Measurements from ENCODE around the gene MECR. TPM values are rescaled to one million over a fixed set of nuclear protein-coding genes. Genes with fewer than 3 reads are reported as not detected.

Gene MECR
- total RNA-seq, 1 experiment from 2014 or later, result 19.5 TPM

DNA sequence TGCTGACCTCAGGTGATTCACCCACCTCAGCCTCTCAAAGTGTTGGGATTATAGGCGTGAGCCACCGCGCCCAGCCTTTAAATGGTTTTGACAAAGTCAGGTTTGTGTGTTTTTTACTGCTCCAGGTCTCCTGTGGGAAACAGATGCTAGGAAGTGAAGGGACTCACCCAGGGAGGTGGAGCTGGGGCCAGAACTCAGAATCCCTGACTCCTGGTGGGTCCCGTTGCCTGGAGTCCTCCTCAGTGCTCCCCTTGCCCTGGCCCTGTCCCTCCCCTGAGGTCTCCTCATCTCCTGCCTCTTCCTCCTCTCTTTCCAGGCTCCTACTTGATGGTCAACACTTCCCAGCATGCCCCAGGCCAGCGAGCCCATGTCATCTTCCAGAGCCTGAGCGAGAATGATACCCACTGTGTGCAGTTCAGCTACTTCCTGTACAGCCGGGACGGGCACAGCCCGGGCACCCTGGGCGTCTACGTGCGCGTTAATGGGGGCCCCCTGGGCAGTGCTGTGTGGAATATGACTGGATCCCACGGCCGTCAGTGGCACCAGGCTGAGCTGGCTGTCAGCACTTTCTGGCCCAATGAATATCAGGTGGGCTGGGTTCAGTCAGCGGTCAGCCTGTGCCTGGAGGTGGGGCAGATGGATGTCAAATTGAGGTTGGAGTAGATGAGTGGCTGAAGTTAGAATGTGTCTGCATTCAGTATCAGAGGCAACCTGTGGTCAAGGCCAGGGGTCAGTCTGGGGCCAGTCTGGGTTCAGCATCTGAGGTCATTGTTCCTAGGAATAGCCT is 27.6 kb upstream of the MECR start:
- in situ Hi-C loops (cut with HindIII; ENCODE audit: low pct_unique_long_range_greater_than_20kb, low sequenced_read_pairs), result no loop called here
- DNase-seq (ENCODE audit: low read depth, low spot score), result no peak

DNA sequence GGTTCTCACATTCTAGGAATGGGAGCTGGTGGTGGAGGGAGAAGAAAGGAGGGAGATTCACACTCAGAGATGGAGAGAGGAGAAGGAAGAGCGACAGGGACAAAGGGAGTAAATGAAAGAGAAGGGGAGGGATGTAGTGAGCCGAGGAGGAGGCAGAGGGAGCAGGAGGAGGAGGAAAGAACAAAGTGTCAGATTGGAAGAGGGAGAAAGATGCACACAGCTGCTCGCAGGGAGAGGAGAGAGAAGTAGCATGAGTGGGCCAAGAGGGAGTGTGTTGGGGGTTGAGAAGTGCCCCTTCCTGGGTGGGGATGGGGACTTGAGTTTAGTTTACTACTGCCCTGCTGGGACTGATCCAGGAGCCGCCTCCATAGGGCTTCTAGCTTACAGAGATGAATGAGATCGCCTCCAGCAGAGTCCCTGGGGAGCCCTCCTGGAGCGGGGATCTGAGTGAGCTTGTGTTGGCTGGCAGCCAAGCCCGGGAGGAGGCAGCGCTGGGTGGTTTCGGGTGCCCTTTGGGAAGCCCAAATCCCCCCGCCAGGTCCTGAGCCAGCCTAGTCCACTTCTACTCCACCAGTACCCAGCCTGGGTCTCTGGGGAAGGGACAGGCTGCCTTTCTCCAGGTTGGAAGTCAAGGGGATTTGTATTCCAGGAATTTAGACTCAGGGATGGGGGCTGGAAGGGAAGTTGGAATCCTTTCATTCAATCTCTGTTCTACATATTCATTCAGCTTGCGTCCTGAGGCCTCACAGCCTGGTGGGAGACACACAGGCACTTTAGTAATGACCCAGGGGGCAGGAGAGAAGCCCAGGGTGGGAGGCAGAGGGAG is 26.5 kb upstream of the MECR start:
- DNase-seq (ENCODE audit: low read depth, low spot score), result peak; percentile 40
- in situ Hi-C loops (cut with HindIII; ENCODE audit: low pct_unique_long_range_greater_than_20kb, low sequenced_read_pairs), result no loop called here

DNA sequence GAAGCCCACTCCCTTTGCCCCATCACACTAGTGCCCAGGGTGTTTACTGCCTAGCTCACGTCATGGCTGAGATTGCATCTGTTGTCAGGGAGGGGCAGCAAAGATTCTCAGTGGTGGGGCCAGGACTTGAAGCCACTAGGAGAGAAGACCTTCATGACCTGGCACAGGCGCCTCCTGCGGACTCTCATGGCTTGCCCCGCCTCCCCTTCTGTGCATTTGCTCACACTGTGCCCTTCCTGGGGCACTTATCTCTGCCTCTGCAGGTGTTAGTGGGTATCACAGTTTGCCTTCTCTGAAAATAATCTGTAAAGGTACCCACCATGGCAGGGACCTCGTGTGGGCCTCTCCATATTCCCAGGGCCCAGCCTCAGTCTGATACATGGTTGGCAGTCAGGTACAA is 25.7 kb upstream of the MECR start:
- no peak for DNase-seq (ENCODE audit: low read depth, low spot score)
- in situ Hi-C loops (cut with HindIII; ENCODE audit: low pct_unique_long_range_greater_than_20kb, low sequenced_read_pairs), result no loop called here

DNA sequence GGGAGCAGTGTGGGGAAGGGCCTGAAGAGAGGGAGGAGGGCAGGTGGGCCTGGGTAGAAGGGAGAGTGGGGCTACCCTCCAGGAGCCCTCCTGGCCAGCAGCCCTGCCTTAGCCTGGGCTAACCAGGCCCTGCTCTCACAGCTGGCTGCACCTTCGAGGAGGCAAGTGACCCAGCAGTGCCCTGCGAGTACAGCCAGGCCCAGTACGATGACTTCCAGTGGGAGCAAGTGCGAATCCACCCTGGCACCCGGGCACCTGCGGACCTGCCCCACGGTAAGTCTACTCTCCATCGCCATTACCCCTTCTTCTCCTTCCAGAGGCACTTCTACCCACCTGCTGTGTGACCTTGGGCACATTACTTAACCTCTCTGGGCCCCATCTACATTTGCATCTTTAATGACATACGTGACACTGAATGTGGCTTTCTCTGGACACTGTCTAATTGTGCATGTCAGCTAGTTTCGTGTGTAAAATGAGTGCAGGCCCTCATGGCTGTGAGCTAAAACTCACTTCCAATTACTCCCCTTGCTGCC is 24.5 kb upstream of the MECR start:
- DNase-seq (ENCODE audit: low read depth, low spot score), result no peak
- in situ Hi-C loops (cut with HindIII; ENCODE audit: low pct_unique_long_range_greater_than_20kb, low sequenced_read_pairs), result no loop called here

DNA sequence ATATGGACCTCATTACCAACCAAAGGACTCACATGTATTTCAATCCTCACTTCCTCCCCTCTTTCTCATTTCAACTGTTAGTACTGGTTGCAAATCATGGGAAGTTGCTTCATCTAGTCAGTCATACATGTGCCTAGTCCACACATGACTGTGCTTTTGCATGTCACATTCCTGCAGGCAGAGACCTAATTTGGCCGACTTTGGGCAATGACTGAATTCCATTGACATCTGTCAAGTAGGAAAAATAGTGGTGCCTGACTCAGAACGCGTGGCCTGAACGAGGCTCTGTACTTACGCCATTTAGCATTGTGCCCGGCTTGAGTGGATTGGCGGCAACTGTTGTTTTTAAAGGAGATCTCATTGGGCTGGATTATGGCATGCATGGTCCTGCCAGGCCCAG is 23.6 kb upstream of the MECR start:
- DNase-seq (ENCODE audit: low read depth, low spot score), result no peak
- in situ Hi-C loops (cut with HindIII; ENCODE audit: low pct_unique_long_range_greater_than_20kb, low sequenced_read_pairs), result no loop called here

DNA sequence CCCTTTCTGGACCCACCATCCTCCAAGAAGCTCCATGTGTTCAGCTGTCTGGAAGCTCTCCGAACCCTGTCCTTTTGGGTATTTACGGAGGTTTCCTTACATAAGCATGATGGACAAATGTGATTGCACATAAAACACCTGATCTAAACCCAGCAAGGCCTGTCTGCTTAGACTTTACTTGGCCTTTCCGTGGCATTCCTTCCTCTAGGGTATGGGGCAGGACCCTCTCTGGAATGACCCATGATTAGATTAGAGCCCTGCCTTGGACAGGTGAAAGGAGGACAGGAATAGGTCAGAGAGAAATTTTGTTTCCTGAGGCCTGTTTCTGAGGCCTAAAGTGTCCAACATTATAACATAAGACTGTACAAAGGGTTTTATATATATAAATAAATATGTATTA is 22.4 kb upstream of the MECR start:
- DNase-seq (ENCODE audit: low read depth, low spot score), result no peak
- in situ Hi-C loops (cut with HindIII; ENCODE audit: low pct_unique_long_range_greater_than_20kb, low sequenced_read_pairs), result no loop called here

DNA sequence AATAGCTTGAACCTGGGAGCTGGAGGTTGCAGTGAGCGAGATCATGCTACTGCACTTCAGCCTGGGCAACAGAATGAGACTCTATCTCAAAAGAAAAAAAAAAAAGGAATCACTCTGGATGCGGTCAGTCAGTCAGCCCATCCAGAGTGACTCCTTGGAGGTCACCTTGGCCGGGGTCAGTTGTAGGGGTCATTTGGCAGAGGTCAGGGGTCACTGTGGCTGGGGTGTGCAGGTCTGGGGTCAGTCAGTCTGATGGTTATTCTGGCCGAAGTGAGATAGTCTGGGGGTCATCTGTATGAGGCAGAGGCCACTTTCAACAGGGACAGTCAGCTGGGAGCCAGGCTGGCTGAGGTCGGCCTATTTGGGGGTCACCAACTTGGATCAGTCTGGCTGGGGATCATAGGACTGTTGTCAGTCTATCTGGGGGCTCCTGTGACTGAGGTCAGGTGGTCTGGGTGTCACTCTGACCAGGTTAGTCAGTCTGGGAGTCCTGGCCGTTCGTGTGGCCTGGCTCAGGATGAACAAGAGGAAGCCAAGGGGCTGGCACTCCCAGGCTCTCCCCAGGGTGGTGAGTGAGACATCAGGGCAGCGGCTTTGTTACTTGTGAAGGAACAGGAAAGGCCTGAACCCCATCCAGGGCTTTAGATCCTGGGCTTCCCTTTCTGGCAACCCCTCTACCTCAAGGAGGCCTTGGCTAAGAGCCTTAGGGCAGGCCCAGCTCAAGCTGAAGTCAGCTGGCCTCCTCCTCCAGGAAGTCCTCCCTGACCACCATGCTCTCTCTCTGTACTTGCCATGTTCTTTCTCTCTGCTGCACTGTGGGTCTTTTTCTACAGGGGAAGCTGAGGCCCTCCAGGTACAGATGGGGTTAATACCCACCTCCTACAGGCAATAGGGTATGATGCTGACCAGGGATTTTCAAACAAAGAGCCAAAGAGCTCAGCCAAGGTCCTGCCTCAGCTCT is 20.7 kb upstream of the MECR start:
- in situ Hi-C loops (cut with HindIII; ENCODE audit: low pct_unique_long_range_greater_than_20kb, low sequenced_read_pairs), result no loop called here
- no peak for DNase-seq (ENCODE audit: low read depth, low spot score)

DNA sequence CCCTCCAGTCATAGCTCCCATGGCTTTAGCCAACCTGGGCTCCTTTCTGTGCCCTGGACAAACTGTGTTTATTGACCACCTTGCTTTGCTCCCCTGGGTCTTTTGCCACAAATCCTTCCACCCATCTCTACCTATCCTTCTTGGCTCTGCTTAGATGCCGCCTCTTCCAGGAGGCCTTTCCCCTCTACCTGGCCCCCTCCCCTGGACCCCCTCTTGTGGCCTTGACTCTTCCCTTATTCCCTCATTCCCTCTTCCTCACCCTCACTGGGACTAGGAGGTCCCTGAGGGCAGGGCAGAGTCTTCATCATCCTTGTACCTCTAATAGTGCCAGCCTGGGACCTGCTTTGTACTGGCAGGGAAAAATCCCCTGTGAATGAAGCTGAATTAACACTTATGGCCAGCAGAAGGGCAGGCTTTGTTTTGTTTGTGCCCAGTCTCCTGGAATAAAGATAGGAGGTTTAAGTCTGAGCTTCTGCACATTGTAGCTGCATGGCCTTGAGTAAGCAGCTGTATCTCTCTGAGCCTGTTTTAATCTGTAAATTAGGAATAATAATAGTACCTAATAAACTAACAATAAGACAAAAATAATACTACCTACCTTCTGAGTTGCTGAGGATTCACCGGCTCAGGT is 19.3 kb upstream of the MECR start:
- DNase-seq (ENCODE audit: low read depth, low spot score), result no peak
- in situ Hi-C loops (cut with HindIII; ENCODE audit: low pct_unique_long_range_greater_than_20kb, low sequenced_read_pairs), result no loop called here

DNA sequence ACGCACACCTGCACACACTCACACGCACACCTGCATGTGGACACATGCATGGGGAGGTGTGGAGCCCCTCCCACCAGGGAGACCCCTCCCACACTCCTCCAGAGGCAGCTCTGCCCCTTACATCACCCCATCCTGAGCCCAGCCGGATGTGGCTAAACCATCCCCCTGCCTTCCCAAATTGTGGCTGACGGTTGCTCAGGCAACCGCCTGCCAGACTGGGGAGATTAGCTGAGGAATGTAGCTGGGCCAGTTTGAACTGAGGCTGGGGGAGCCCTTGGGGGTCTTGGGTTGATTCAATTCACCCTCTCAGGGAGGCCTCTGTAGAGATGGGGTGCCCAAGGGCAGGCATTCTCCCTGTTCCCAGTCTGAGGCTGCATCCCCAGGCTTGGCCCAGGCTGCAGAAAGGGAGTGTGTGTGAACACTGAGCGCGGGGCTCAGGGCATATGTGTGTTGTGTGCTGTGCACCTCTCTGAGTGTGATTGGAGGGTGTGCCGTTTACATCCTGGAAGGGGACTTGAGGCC is 18.5 kb upstream of the MECR start:
- no peak for DNase-seq (ENCODE audit: low read depth, low spot score)
- in situ Hi-C loops (cut with HindIII; ENCODE audit: low pct_unique_long_range_greater_than_20kb, low sequenced_read_pairs), result no loop called here

DNA sequence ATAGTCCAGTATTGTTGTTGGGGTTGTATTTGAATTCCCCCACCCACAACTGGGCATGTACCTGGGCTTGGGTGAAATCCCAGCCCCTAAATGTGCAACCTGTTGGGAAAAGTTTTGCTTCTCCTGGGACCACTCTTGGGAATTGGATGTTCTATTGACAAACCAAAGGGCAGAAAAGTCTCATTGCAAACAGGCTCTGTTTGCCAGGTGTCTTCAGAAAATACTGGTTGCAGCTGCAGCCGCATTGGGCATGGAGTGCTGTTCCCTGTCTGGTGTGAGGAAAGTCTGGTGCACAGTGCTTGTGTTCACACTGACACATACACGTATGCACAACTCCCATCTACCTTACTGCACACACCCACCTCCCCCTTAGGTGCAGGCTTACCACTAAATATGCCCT is 17.7 kb upstream of the MECR start:
- in situ Hi-C loops (cut with HindIII; ENCODE audit: low pct_unique_long_range_greater_than_20kb, low sequenced_read_pairs), result no loop called here
- DNase-seq (ENCODE audit: low read depth, low spot score), result no peak

DNA sequence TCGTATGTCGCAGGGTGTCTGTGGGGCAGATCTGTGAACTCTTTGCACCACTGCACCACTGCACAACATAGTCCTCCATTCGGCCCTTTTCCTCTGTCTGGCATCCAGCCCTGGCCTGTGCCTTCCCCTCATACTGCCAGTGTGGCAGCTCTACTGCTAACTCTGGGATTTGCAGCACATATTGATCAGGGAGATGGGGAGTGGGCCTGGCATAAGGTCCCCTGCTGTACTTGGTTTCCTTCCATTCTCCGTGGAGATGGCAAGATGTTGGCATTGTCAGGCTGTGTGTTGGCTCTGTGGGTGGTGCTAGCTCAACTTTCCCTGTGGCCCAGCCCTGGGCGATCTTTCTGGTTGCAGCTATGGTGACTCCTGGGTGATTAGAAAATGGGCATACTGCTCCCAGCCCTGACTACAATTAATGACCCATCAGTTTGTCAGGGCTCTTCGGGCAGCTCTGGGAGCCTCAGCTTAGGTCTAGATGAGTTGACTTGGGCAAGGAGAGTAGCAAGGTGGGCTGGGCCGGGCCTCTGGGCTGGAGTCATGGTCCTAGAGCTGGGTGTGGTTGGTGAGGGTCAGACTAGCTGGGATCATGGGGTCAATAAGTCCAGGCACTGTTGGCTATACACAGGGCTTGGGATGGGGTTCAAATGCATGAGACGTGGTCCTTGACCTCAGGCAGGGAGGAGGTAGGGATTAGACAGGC is 17.0 kb upstream of the MECR start:
- DNase-seq (ENCODE audit: low read depth, low spot score), result no peak
- in situ Hi-C loops (cut with HindIII; ENCODE audit: low pct_unique_long_range_greater_than_20kb, low sequenced_read_pairs), result no loop called here

DNA sequence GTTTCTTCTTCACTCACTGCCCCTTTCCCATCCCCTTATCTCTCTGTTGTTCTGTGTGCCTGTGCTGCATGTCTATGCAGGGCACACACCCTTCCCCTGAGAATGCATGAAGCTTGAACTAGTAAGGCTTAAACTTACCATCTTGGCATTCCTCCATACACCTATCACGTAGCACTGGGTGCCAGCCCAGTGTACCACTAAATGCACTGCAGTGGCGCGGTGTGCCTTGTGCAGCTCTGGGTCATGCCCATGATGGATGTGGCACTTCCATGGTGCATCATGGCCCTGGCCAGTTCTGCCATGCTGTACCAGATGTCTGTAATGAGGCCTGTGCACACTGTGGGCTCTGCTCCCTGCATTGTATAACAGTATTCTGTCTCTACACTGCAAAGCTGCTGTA is 16.3 kb upstream of the MECR start:
- DNase-seq (ENCODE audit: low read depth, low spot score), result no peak
- in situ Hi-C loops (cut with HindIII; ENCODE audit: low pct_unique_long_range_greater_than_20kb, low sequenced_read_pairs), result no loop called here

DNA sequence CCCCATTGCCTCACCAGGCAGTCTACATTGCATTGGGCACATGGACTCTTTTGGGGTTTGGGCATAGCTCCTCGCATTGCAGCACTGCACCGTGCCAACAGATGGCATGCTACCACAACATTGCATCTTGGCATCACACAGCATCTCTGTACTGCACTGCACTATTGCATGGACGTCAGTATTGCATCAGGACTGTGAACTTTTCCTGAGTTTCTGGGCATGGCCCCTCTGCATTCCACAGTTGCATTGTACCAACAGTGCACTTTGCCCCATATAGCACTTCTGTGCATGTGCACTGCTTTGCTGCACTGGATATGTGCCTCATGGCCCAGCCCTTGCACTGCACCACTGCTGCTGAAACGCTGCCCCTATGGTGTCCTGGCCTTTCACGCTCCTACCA is 15.1 kb upstream of the MECR start:
- in situ Hi-C loops (cut with HindIII; ENCODE audit: low pct_unique_long_range_greater_than_20kb, low sequenced_read_pairs), result no loop called here
- DNase-seq (ENCODE audit: low read depth, low spot score), result peak; percentile 60

DNA sequence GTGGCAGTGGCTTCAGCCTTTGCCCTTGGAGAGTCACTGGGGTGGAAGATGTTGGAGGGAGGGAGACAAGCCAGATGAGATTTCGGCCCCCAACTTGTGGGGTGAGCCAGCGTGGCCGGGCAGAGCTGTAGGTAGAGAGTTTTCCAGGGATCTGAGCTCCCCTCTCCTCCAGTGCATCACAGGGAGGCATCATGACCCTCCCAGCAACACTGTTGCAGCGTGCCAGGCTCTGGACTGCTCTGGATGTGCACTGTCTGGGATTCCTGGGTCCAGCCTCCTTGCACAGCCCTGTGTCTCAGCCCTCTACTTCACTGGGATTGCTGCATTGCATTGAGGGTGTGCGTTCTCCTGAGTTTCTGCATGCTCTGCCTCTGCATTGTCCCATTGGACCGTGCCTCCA is 14.5 kb upstream of the MECR start:
- in situ Hi-C loops (cut with HindIII; ENCODE audit: low pct_unique_long_range_greater_than_20kb, low sequenced_read_pairs), result no loop called here
- DNase-seq (ENCODE audit: low read depth, low spot score), result no peak

DNA sequence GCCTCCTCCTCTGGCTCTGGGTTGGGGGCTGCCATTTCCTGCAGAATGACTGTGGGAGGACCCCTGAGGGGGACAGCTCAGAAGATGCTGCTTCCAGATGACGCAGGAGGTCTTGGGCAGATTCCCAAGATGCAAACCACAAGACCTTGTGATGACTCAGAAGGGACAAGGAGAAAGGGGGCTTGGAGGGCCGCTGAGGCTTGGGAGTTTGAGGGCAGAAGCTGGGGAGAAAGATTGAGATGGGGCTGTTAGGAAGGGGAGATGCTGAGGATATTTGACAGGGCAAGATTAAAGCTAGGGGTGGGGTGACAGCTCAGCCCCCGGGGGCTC is 13.1 kb upstream of the MECR start:
- peak; percentile 36 for DNase-seq (ENCODE audit: low read depth, low spot score)
- in situ Hi-C loops (cut with HindIII; ENCODE audit: low pct_unique_long_range_greater_than_20kb, low sequenced_read_pairs), result no loop called here

DNA sequence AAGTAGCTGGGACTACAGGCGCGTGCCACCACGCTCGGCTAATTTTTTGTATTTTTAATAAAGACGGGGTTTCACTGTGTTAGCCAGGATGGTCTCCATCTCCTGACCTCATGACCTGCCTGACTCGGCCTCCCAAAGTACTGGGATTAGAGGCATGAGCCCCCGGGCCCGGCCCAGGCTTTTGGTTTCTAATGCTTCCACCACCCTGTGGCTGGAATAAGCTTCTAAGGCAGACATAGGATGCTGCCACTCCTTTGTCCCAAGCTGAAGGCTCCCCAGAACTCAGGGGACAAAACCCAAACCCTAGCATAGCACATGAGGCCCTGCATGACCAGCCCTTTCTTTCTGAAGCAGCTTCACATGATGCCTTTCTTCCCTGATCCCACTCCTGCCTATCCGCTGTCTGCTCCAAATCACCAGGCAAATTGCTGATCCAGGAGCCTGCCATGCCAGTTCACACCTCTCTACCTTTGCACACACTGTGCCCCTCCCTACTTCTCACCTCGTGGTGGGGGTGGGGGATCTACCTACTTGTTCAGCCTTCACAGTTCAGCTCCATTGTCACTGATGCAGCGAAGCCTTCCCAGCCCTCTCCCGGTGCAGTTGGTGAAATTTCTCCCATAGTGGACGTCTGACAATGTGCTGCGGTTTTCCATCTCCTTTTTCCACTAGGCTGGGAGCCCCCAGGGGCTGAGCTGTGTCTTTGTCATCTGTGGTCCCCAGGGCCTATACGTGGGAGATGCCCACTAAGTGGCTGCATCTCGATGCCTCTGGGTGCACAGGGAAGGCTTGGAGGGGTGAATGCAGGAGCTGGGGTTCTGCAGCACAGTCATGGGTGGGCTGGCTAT is 12.5 kb upstream of the MECR start:
- DNase-seq (ENCODE audit: low read depth, low spot score), result no peak
- in situ Hi-C loops (cut with HindIII; ENCODE audit: low pct_unique_long_range_greater_than_20kb, low sequenced_read_pairs), result no loop called here
